Measurements from ENCODE around the gene EPB41.
"Not testable (repeated sequence)": the region's sequence is repeated elsewhere in the genome, so short reads cannot be mapped to it uniquely, and the experiment has no call there.

Gene EPB41

DNA sequence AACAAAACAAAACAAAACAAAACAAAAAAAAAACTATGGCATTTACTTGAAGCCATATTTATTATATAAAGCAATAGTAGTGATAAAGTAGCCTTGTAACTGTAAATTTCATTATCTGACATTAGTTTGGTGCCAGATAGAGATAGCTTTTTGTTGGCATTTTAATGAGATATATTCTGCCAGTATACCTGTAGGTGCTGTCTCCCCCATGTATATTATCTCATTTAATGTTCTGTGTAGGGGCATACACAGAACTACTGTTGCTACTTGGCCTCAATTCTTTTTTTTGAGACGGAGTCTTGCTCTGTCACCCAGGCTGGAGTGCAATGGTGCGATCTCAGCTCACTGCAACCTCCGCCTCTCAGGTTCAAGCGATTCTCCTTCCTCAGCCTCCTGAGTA lies 141.9 kb downstream of the EPB41 start:
- DNase-seq = no peak

DNA sequence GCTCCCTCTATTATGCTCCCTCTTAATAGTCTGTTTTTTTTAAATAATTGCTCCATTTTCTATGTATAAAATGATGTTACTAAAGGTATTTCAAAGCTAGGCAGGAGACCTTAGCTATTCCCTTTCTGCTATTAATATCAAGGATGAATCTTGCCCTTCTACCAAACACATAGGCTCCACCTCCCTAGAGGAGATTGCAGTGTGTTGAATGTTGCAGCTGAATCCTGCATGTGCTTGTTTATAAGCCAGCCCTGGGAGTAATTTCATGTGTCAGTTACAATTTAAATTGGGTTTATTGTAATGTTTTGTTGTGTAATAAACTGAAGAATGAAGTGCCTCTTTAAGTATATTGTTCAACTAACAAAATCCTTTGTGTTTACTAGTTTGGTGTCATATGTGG lies 143.3 kb downstream of the EPB41 start:
- DNase-seq = no peak

DNA sequence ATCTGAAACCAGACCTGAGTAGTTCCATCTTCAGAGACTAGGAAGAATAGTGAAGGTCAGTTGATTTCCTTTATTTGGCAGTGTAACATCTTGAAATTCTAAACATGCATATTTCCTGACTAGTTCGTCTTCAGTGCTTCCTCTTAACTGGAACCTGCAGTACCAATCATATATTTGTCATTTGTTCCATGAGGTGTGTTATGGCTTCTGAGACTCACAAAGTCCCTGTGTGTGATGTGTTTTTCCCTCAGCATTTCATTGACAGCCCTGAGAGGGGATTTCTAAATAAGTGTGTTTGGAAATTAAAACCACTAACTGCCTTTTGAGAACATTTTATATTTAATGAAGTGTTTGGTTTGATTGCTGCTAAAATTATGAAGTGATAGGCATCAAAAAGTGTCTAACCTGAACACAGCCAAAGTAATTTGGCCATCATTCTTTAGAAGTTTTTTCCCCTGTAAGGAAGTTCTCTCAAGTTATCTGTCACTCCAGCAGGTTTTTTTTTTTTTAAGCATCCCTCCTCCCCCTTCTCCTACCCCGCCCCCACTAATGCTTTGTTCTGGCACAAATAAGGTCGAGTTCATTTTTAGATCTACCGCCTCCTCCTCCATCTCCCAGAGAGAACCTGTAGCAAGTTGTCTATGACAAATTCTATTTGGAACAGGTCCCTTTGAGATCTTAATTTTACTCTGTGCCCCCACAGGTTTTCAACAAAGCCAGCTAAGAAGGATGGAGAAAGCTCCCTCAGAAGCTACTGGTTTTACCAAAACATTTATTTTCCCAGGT lies 148.0 kb downstream of the EPB41 start:
- no peak for DNase-seq

DNA sequence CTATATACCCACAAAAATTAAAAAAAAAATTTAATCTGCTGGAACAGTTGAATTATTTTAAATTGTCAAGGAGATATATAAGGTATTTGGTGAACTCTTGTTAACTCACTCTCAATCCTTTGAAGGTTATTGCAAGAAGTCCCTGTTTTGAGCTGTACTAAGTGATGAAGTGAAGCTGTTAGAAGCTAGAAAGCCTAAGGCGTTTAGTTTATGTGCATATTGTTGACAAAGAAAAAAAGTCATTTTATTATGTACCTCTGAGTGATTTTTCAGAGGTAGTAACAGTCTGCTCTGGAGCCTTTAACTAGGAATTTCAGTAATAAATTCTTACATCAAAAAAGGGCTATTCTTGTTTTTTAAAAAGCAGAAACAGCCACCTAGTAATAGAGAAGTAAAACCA lies 149.7 kb downstream of the EPB41 start:
- DNase-seq = no peak

DNA sequence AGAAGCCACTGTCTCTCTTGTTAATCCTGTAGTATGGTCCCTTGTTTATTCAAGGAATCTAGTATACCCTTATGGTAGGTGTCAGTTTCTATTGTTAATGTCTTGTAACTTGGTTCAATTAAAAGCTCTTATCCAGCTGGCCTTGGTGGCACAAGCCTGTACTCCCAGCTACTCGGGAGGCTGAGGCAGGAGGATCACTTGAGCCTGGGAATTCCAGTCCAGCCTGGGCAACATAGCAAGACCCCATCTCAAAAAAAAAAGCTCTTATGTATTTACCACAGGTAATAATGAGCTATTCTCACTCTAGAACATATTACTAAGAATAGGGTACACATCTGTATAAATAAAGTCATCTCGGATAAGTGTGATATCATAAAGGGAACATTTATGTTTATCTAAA lies 162.8 kb downstream of the EPB41 start:
- DNase-seq = no peak

DNA sequence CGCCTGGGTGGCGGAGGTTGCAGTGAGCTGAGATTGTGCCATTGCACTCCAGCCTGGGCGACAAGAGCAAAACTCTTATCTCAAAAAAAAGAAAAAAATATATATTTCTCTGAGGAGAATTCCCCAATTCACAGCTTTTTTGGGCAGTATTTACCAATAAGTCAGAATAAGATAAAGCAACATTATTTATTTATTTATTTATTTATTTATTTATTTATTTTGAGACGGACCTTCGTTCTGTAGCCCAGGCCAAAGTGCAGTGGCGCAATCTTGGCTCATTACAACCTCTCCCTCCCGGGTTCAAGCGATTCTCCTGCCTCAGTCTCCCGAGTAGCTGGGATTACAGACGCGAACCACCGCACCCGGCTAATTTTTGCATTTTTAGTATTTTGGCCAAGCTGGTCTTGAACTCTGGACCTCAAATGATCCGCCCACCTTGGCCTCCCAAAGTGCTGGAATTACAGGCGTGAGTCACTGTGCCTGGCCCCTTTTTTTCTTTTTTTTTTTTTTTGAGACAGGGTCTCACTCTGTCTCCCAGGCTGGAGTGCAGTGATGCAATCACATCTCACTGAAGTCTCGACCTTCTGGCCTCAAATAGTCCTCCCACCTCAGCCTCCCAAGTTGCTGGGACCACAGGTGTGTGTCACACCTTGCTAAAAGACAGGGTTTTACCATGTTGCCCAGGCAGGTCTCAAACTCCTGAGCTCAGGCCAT lies 165.7 kb downstream of the EPB41 start:
- not testable (repeated sequence) for DNase-seq

DNA sequence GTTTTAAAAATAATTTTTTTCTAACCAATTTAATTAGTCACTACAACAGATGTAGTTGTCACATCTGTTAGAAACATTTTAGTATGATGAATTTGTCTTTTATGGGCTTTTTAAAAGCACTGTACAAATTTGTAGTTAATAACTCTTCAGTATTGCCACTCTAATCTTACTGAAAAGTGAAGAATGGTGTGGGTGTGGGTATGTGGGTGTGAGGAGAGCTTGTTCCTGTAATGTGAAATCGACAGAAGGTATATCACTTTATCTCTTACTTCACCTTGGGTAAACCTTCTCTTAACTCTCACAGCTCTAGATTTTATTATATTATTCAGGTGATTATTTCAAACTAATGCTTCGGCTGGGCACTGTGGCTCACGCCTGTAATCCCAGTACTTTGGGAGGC lies 166.8 kb downstream of the EPB41 start:
- no peak for DNase-seq

DNA sequence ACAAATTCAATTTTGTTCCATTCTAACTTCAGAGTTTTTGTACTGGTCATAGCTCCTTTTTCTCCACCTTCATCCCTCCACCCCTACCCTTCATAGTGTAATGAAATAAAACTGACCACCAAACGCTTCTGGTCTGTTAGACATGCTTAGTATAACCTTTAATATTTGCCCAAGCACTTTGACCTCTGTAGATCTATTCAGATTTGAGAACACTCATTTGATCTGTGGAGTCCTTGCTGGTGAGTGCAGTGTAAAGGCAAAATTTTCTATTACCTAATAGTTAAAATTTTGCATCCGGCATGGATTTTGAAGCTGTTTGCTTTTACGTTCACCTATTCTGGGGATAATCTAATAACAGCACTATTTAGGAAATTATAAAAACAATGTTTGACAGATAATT lies 168.2 kb downstream of the EPB41 start:
- DNase-seq = no peak

DNA sequence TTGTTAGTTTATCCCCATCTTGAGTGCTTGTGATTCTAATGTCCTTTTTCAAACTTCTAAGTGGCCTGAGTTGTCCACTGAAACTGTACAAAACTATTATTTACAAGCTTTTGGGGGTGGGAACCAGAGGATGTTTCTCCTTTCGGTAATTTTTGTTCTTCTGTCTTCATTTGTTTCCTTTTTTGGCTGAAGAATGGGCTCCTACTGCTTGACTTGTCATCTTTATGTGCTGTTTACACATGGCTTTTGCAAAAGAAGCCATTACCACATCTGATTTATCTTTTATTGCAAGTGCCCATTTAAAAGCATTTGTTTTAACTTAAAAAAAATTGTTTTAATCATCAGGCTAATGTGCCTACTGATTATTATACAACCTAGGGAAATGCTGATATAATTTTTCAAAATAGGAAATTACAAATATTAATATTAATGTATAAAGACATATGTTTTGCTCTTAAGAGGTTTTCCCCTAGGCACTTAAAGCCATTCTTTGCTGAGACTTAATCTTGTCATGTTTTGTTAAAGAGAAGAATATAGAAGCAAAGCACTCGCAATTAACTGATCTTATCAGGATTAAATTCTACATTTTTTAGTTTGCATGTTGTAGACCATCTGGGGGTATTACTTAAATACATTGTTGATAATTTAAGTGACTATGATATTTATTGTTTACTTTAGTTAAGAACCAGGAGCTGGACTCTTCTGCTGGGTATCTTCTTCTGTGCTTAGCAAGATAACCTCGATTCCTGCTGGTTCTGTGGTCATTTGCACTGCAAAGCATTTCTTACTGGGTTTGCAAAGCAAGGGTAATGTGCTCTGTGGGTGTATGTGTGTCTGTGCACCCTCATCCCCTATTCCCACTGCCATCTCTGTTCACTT lies 169.2 kb downstream of the EPB41 start:
- DNase-seq = no peak

DNA sequence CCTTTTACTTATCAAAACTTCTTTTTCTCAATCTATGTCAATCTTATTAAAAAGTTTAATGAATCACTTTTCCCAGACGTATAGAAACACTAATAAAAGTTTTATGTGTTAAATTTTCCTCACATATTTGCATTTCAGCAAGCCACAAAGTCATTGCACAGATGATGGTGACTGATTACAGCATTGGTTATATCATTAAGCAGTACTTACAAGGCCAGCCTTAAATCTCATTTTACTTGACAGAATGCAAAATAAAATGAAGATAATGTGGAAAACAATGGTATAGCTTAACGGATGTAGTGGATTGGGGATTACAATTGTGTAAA lies 169.8 kb downstream of the EPB41 start:
- no peak for DNase-seq

DNA sequence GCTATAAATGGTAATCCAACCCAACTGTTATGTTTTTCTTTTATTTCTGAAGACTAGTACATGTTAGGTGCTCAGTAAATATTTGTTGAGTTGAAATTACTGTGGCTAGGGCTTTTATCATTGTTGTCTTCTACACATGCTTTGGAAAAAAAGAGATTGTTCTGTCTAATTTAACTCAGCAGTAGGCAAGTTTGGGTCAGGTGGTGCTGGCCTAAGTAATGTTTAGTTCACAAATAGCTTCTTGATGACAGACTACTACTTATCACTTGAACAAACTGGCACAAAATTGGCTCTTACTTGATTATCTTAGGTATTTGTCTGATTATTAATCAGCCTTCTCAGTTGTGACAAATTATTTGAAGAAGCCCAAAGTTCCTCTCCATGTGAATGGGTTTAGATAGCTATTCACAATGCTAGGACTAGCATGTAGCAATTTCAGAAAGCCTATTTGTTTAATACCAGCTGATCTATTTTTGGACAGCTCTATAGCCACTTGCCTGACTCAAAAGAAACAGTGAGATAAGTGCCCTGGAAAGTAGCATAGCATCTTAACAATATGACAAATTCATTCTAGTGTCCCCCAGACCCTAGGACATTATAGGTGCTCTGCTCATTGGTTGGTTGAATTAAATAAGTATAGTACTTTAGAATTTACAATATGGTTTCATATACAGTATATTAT lies 176.7 kb downstream of the EPB41 start:
- DNase-seq = no peak

DNA sequence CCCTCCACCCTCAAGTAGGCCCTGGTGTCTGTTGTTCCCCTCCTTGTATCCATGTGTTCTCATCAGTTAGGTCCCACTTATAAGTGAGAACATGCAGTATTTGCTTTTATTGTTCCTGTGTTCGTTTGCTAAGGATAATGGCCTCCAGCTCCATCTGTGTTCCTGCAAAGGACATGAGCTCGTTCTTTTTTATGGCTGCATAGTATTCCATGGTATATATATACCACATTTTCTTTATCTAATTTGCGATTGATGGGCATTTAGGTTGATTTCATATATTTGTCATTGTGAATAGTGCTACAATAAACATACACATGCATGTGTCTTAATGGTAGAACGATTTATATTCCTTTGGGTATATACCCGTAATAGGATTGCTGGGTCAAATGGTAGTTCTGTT lies 178.3 kb downstream of the EPB41 start:
- DNase-seq = not testable (repeated sequence)

DNA sequence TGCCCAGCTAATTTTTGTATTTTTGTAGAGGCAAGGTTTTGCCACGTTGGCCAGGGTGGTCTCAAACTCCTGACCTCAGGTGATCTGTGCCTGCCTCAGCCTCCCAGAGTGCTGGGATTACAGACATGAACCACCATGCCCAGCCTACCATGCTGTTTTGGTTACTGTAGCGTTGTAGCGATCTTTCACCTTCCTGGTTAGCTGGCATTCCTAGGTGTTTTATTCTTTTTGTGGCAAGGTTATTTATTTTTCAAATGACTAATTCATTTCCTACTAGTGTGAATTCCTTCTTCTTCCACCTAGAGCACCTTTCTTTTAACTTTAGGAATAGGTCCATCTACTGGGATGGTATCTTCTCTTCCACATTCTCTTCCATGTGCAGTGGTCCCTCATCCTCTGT lies 180.1 kb downstream of the EPB41 start:
- no peak for DNase-seq

DNA sequence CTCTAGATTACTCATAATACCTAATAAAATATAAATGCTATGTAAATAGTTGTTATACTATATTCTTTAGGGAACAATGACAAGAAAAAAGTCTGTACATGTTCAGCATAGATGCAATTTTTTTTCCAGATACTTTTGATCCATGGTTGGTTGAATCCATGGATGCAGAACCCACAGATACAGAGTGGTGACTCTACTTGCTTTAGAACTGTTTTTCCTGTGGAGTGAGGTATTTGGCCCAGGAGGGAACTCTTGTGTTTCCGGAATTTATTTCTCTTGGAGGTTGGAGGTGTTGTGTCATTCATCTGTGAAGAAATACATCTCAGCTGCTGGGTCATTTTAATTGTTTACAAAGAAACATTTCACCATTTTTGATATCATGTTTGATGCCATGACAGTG lies 180.6 kb downstream of the EPB41 start:
- no peak for DNase-seq

DNA sequence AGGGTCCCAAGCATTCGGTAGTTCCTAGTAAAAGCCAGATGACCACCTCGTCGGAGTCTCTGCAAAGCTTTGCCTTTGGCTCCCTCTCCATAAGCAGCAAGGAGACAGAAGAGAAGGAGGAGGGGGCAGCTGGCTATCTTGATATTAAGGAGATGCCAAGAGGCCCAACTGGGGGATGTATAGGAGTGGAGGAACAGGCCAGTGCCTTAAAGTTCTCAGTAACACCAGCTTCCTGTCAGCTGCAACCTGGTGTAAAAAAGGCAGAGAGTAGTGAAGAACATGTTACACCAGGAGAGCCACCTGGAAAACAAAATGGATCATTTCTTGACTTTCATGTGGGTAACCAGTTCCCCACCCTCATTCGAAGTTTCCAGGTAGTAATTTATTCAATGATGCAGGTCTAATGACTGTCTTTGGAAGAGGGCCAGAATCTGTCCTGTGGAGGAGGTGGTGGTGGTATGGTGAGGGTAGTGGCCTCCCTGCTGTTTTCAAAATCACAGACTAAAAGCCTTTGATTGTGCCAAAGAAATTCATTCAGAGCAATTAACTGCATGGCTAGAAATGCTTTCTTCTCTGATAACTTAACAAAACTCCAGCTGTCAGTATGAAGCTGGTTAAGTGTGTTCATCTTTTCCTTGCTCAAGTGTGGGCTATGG lies 182.0 kb downstream of the EPB41 start:
- no peak for DNase-seq

DNA sequence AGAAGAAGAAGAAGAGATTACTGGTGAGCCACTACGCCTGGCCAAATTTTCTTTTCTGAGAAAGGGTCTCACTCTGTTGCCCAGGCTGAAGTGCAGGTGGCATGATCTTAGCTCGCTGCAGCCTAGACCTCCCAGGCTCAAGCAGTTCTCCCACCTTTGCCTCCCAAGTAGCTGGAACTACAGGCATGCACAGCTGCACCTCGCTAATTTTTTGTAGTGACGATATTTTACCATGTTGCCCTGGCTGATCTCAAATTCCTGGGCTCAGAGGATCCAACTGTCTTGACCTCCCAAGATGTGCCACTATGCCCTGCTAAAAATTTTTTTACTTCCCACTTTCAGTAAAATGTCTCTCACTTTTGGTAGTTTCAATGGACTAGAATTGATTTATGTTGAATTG lies 184.9 kb downstream of the EPB41 start:
- DNase-seq = no peak

DNA sequence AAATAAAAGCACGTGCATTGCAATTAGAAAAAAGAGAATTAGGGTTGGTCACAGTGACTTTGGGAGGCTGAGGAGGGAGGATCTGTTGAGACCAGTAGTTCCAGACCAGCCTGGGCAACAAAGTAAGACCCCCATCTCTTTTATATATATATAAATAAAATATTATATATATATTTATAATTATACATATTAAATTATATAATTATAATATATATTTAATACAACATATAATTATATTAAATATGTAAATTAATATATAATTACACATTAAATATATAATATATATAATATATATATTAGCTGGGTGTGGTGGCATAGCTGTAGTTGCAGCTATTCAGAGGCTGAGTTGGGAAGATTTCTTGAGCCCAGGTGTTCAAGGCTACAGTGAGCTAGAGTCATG lies 186.1 kb downstream of the EPB41 start:
- no peak for DNase-seq

DNA sequence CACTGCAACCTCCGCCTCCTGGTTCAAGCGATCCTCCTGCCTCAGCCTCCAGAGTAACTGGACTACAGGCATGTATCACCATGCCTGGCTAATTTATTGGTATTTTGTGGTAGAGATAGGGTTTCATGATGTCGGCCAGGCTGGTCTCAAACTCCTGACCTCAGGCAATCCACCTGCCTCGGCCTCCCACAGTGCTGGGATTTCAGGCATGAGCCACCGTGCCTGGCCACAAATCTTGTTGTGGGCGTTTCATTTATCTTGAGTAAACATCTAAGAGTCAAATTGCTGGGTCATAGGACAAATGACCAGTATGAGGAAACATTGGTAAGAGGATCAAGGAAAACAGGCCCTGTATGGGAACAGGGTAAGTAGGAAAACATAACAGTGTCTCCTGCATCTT lies 191.5 kb downstream of the EPB41 start:
- no peak for DNase-seq

DNA sequence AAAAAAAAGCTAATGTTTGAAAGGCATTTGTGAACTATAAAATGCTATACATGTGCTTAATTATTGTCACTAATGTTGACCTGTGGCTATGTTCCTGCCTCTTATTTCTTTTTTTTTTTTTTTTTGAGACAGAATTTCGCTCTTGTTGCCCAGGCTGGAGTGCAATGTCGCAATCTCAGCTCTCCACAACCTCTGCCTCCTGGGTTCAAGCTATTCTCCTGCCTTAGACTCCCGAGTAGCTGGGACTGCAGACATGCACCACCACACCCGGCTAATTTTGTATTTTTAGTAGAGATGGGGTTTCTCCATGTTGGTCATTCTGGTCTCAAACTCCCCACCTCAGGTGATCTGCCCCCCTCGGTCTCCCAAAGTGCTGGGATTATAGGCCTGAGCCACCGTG lies 193.7 kb downstream of the EPB41 start:
- not testable (repeated sequence) for DNase-seq

DNA sequence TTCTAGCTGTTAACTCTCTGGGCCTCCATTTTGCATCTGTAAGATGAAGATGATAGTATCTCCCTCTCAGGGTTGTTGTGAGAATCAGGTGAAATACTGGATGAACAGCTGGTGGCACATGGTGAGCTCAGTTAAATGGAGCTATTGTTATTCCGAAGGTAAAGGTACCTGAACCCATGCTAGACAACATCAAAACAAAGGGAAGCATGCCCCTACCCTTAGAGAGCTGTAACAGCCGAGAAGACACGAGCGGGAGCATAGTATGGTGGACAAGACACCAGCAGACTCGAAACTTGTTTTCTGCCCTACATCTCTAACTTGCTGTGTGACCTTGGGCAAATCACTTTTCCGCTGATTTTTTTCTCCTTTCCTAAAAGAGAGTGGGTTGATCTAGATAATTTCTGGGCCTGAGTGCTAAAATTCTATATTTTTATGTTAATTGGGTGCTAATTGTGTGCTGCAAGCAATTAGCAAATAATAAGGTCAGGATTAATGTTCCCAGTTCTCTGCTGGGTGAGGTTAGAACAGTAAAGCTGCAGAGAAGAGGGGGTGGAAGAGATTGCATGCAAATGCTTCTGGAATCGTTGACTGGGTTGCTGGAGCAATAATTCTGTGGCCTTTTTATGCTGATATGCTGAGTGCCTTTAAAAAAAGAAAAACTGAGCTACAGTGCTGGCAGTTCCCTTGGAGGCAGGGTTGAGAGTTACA lies 198.5 kb downstream of the EPB41 start:
- DNase-seq = no peak

DNA sequence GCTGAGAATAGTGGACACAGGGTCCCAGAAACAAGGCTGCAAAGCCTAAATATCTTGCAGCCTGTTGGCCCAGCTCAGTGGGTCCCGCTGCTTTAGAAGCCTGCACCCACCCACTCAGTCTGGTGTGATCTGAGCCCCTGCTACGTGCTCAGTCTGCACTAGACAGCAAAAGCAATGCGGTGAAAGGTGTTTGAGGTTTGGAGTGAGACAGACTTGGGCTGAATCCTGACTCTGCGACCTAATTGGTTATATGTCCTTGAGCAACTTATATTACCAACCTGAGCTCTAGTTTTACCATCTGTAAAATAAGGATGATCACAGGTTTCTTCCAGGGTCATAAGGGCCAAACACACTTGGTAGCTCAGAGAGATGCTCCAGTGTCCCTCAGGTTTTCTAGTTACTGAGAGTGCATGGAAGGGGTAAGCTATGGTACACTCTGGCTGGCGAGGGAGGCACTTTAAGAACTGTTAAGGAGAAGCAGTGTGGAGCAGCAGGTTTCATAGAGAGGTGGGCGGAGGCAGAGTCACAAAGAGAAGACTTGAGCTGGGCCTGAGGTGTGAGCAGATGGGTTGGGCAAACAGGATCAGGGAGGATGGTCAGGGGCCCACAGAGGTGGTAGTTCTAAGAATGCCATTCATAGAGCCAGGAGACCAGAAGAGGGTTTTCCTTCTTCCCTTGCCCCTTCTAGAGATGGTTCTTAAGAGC lies 199.2 kb downstream of the EPB41 start:
- DNase-seq = no peak
